Measurements from ENCODE around the gene TRIM24. TPM values are rescaled to one million over a fixed set of nuclear protein-coding genes. Genes with fewer than 3 reads are reported as not detected.

Gene TRIM24
- total and polyA plus RNA-seq, 4 donors = 7.5 to 19.7 (median 11.2) TPM

- no peak for DNase-seq (ENCODE audit: low spot score)
- Histone ChIP-seq H3K27me3 (ENCODE audit: control insufficient read depth in 4 of 4, insufficient read depth in 4 of 4, low read length in 3 of 4) (no peaks in the 10 kb centered on the region), H3K4me3 (ENCODE audit: low read depth in 1 of 3, low read length in 3 of 3) (no peak overlapping the region), H3K9ac (ENCODE audit: low read depth in 1 of 2, low read length in 2 of 2) (no peak overlapping the region), H3K4me1 (ENCODE audit: control insufficient read depth in 4 of 4, insufficient read depth in 4 of 4, low read length in 3 of 4) (peaks cover 0 to 19% (median 4%) of the 10 kb centered on the region in 4 donors), H3K27ac (ENCODE audit: low read depth in 1 of 2, low read length in 2 of 2) (no peak overlapping the region), H3K36me3 (ENCODE audit: control insufficient read depth in 4 of 4, insufficient read depth in 3 of 4, low read depth in 1 of 4, low read length in 3 of 4) (no peaks in the 10 kb centered on the region), H3K9me3 (ENCODE audit: control insufficient read depth in 4 of 4, low read length in 3 of 4) (peaks cover 0 to 4% (median 0%) of the 10 kb centered on the region in 4 donors)
- WGBS = 76% methylated on average over 11 of the region's 11 CpGs
- no peak for TF ChIP-seq RXRA (IDR thresholded peaks at IDR 0.05)
- no peak for TF ChIP-seq ATF3 (IDR thresholded peaks at IDR 0.05)
- peak in 1 of 2 donors; percentile 49 for TF ChIP-seq HNF4A (conservative IDR thresholded peaks at IDR 0.05)
- TF ChIP-seq FOXA2 (IDR thresholded peaks at IDR 0.05) = no peak
- peak; percentile 16 for TF ChIP-seq HNF4G (IDR thresholded peaks at IDR 0.05)
- TF ChIP-seq NR2F2 (IDR thresholded peaks at IDR 0.05) = peak; percentile 56
These were observed 147.4 kb downstream of the TRIM24 start for GRCh38 chr7:138607216-138608126.

- peaks cover 0 to 24% (median 4%) of the 10 kb centered on the region in 4 donors for H3K4me1 ChIP-seq (ENCODE audit: control insufficient read depth in 4 of 4, insufficient read depth in 4 of 4, low read length in 3 of 4)
- no peaks in the 10 kb centered on the region for H3K27me3 ChIP-seq (ENCODE audit: control insufficient read depth in 4 of 4, insufficient read depth in 4 of 4, low read length in 3 of 4)
- 66% methylated on average over 12 of the region's 12 CpGs for WGBS
- H3K27ac ChIP-seq (ENCODE audit: low read depth in 1 of 2, low read length in 2 of 2) = no peak overlapping the region
- no peak for DNase-seq (ENCODE audit: low spot score)
- H3K4me3 ChIP-seq (ENCODE audit: low read depth in 1 of 3, low read length in 3 of 3) = no peak overlapping the region
- H3K9ac ChIP-seq (ENCODE audit: low read depth in 1 of 2, low read length in 2 of 2) = no peak overlapping the region
- TF ChIP-seq NR2F2 (IDR thresholded peaks at IDR 0.05) = no peak
- TF ChIP-seq MAX (IDR thresholded peaks at IDR 0.05) = no peak
- TF ChIP-seq ATF3 (IDR thresholded peaks at IDR 0.05) = no peak
- TF ChIP-seq EGR1 (IDR thresholded peaks at IDR 0.05; ENCODE audit: low read depth in 2 of 2) = no peak
- TF ChIP-seq SP1 (IDR thresholded peaks at IDR 0.05) = no peak
- TF ChIP-seq RXRA (IDR thresholded peaks at IDR 0.05) = no peak
- no peak for TF ChIP-seq CTCF (IDR thresholded peaks at IDR 0.05; ENCODE audit: low read depth, low read length, missing input control)
- TF ChIP-seq TAF1 (conservative IDR thresholded peaks at IDR 0.05) = no peak
- TF ChIP-seq HNF4G (IDR thresholded peaks at IDR 0.05) = no peak
- no peak for TF ChIP-seq HNF4A (conservative IDR thresholded peaks at IDR 0.05)
- no peak for TF ChIP-seq JUND (IDR thresholded peaks at IDR 0.05)
- TF ChIP-seq REST (IDR thresholded peaks at IDR 0.05) = no peak
- TF ChIP-seq FOXA2 (IDR thresholded peaks at IDR 0.05) = no peak
- no peak for TF ChIP-seq ZBTB33 (IDR thresholded peaks at IDR 0.05)
- TF ChIP-seq GABPA (IDR thresholded peaks at IDR 0.05 in 1 of 2, conservative IDR thresholded peaks at IDR 0.05 in 1 of 2) = no peak
- no peak for TF ChIP-seq FOXA1 (IDR thresholded peaks at IDR 0.05)
- no peak for TF ChIP-seq RAD21 (IDR thresholded peaks at IDR 0.05)
- TF ChIP-seq YY1 (IDR thresholded peaks at IDR 0.05) = no peak
- H3K36me3 ChIP-seq (ENCODE audit: control insufficient read depth in 4 of 4, insufficient read depth in 3 of 4, low read depth in 1 of 4, low read length in 3 of 4) = no peaks in the 10 kb centered on the region
- H3K9me3 ChIP-seq (ENCODE audit: control insufficient read depth in 4 of 4, low read length in 3 of 4) = peaks cover 0 to 4% (median 0%) of the 10 kb centered on the region in 4 donors
These were observed 148.2 kb downstream of the TRIM24 start for GRCh38 chr7:138608275-138608674.

Data from liver (tissue), 9 donors.